GM04504 (cell line): ENCODE measurements around the gene ALCAM.

Source experiments
- DNase-seq: peaks from one replicate; pipeline ENCODE4 v3.0.0-alpha.2; 2012; ENCODE audit warnings: low read depth

ALCAM gene

DNA sequence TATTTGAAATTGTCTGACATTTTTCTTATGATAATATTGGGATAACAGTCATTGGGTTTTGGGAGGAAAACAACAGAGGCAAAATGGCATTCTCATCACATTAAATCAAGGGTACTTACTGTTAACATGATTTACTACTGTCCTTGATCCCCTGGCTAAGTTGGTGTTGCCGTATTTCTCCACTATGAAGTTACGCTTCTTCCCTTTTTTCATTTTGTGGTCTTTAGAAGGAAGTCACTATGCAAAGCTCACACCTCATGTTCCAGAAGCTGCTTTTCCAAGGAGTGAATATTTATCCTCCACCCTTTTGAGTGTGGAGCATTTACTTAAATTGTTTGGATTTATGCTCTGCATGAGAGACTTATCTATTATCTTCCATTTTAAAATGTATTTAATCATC lies 63.7 kb downstream of the ALCAM start:
- DNase-seq = no peak

- no peak for DNase-seq
These were observed 64.5 kb downstream of the ALCAM start for GRCh38 chr3:105431200-105431599.

DNA sequence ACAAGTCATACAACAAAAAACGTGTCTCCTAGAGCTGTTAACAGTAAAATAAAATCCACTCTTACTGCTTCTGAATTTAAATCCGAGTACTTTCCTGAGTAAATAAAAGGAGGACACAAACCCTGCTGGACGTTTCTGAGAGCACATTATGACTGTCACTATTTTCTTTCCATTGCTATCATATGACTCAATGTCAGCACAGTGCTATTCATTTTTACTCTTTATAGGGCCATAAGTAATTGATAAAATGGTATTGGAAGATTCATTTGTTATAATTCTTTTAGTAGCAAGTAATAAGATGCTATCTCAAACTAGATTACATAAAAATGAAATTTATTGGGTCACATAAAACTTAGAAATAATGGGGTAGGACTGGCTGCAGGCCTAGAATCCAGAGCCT lies 68.6 kb downstream of the ALCAM start:
- no peak for DNase-seq

- DNase-seq = no peak
These were observed 70.0 kb downstream of the ALCAM start for GRCh38 chr3:105436687-105437086.

DNA sequence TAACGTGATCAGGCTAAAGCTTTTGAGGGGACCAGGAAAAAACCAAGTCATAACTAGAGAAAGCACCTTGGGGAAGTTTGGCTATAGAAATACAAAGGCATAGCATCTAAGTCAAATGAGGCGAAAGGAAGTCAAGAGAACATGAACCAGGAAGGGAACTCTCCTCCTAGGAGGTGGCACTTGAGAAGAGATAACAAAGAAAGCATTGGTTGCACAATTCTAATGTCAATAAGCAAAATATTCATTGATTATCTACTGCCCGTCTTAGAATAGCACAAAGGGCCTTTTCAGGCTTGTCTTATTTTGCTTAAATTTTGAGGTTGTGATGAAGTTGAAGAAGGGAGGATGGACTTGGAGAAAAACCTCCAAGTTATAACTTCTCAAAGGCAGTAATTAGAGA lies 73.4 kb downstream of the ALCAM start:
- DNase-seq = no peak

- no peak for DNase-seq
These were observed 78.0 kb downstream of the ALCAM start for GRCh38 chr3:105444725-105445124.

- no peak for DNase-seq
These were observed 81.8 kb downstream of the ALCAM start for GRCh38 chr3:105448338-105448982.

DNA sequence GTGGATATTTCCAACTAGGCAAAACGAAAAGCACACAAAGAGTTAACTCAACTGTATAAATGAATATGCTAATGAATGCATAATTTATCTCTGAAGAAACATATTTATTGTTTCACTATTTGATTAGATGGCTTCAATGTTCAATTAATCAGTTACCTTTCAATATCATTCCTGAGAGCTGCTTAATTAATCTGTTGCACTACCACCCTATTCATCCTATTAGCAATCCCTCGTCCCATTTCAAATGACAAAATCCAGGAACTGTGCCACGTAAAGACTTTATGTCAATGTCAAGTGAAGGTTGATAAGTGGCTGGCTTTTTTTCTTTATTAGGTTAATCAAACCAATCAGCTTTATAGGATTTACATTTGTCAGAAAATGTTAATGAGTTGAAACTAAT lies 82.7 kb downstream of the ALCAM start:
- DNase-seq = no peak

DNA sequence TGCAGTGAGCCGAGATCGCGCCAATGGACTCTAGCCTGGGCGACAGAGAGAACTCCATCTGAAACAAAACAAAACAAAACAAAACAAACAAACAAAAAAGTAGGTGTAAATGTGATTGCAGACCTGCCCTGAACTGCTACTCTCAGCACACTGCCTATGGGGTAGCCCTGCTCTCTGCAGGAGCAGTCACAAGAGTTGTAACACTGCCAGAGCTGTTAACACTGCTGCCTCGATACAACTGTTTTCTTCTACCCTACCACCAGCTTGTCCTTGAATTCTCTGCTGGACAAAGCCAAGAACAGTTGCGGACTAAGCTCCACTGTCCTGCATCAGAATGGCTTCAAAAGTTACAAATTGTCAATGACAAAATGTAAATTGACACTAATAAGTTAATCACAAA lies 89.3 kb downstream of the ALCAM start:
- no peak for DNase-seq

- DNase-seq = peak; percentile 44
These were observed 92.0 kb downstream of the ALCAM start for GRCh38 chr3:105458518-105459215.

- no peak for DNase-seq
These were observed 93.0 kb downstream of the ALCAM start for GRCh38 chr3:105459566-105460290.

GRCh38 chr3:105463620-105464019 lies 96.9 kb downstream of the ALCAM start:
- DNase-seq = no peak

DNA sequence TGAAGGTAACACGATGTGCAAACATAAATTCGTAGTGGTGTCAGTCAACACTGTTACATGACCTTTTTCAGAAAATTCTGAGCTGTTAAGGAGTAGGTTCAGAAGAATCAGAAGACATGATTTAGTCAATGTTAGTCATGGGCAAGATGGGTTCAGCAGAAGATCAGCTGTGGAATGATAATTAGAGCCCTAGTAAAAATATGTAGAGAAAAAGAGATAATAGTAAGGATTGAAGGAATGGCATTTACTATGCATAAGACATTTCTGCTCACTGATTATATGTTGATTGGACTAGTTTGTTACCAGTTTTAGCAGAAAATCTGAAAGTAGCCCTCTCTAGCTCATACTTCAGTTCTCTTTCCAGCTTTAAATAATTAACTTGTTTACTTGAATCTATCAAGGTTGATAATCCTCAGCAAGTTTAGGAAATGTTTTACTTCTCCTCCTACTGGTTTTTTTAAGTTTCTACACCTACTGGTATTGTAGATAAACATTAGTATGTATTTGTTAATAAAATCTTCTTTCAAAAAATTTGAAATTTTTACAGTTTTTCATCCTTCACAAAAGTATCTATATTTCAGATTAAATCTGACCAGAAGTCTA lies 98.6 kb downstream of the ALCAM start:
- no peak for DNase-seq

GRCh38 chr3:105466072-105466471 lies 99.4 kb downstream of the ALCAM start:
- no peak for DNase-seq

DNA sequence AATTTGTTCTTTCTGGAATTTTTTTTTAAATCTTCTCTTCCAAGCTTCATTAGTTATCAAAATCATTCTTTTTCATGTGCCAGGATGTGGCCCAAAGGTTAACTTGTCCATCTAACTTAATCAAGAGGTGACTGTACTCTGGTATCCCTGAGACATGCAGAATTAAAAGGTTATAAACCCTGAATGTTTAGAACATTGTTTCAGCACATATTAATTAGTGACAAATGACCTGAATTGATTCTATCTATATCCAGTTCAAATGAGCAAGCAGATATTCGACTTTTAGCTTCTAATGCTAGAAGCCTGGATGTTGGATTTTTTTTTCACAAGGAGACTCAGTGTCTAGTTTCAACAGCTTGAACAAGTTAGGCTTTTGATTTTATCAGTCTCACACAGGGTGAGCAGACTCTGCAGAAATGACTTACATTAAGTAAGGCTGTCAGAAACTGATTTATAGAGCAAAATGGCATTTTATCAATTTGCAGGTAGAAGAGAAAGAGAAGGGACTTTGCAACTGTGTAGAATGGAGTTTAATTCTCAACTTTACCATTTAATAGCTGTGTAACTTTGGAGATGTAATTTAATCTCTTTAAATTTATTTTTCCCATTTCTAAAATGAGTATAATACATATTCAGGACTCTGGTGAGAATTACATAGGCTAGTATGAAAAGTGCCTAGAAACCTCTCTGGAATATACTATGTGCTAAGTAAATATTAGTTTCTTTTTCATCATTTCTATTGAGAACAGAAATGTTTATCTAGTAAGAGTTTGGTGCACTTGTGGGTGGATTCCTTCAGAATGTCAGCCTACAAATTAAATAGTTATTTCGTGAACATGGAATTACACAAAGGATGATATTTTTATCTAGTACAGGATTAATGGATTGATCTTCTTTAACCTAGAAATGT lies 100.0 kb downstream of the ALCAM start:
- no peak for DNase-seq

DNA sequence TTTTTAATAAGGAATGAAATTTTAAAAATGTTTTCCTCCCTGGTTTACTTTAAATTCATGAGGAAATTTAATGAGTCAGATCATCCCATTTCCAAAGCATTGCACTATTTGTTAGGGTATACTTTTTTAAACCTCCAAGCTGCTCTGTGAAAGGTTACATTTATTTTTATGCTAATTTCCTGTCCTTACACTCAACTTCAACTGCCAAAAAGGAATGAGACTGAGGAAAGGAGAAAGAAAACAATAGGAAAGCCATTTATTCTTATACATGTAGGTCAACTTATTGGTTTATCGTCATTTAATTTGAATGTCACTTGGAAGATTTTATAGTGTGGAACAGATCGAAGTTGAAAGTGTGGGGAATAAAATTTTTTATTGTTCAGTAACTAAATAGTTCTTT lies 104.1 kb downstream of the ALCAM start:
- no peak for DNase-seq

GRCh38 chr3:105473521-105474223 lies 107.0 kb downstream of the ALCAM start:
- DNase-seq = peak; percentile 65

GRCh38 chr3:105480768-105481167 lies 114.1 kb downstream of the ALCAM start:
- DNase-seq = no peak

- no peak for DNase-seq
These were observed 116.8 kb downstream of the ALCAM start for GRCh38 chr3:105483476-105483875.

DNA sequence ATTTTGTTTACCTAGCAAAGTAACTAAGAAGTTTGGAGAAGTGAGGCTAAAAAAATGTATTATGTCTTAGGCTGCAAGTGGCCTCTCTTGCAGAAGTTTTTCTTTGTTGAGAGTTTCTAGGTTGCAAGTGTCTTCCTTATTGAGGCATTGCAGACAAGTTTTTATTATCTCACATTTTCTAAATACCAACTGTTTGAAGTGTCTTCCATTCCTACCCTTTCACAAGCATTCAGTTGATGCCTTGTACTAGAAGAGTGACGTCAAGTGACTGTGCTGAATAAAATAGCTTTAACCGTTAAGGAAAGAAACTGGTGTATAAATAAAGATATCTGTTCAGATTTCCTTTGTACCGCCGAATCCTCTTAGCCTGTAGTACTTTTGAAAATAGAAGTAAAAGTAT lies 123.3 kb downstream of the ALCAM start:
- no peak for DNase-seq

GRCh38 chr3:105493305-105493892 lies 126.7 kb downstream of the ALCAM start:
- DNase-seq = no peak
